GM23248 (cell line): Measurements from ENCODE around the gene ZDHHC5.

Experiments
- EZH2 ChIP-seq: fragments of 200-600 bp; sonication (generic); IDR thresholded peaks from 2 replicates; pipeline ENCODE4 v1.6.1; 2018; ENCODE audit warnings: antibody characterized with exemption, mild to moderate bottlenecking; ENCODE audit not compliant: insufficient read depth, poor library complexity, severe bottlenecking
- EZH2phosphoT487 ChIP-seq: fragments of 200-600 bp; sonication (generic); IDR thresholded peaks from 2 replicates; pipeline ENCODE4 v1.6.1; 2018; ENCODE audit warnings: antibody characterized with exemption, moderate library complexity, mild to moderate bottlenecking, low read depth; ENCODE audit not compliant: insufficient read depth

- TF ChIP-seq EZH2phosphoT487 (no peak), EZH2 (no peak)
Observed at GRCh38 chr11:57709802-57710367, 42.0 kb downstream of the ZDHHC5 start.
